ENCODE results near the gene NFATC3.

The NFATC3 gene

DNA sequence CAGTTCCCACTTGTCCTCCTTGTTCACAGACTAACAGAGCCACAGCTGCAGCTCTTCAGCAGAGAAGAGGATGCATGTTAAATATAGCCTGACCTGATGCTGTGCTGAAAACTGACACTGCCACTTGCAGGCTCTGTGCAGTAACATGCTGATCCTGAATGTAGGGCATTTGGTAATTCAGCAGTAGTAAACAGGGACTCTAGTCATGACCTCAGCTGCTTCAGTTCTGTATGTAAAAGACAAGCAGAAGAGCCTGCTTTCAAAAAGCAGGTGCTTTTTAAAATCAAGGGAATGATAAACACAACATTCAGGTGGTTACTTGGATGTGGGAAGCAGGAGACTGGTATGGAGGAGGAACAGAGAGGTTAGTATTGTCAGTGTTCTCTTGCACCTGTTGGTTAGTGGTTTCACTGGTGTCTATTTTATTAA, 116.9 kb downstream of the NFATC3 start:
- peak in 1 of 2 donors; percentile 18 for DNase-seq (ENCODE audit: low read depth in 2 of 2)
- no peak overlapping the region for H3K4me3 ChIP-seq (replicated peaks in 1 of 2; ENCODE audit: low read depth in 2 of 2, low read length in 2 of 2)
- TF ChIP-seq, protein P1, sequence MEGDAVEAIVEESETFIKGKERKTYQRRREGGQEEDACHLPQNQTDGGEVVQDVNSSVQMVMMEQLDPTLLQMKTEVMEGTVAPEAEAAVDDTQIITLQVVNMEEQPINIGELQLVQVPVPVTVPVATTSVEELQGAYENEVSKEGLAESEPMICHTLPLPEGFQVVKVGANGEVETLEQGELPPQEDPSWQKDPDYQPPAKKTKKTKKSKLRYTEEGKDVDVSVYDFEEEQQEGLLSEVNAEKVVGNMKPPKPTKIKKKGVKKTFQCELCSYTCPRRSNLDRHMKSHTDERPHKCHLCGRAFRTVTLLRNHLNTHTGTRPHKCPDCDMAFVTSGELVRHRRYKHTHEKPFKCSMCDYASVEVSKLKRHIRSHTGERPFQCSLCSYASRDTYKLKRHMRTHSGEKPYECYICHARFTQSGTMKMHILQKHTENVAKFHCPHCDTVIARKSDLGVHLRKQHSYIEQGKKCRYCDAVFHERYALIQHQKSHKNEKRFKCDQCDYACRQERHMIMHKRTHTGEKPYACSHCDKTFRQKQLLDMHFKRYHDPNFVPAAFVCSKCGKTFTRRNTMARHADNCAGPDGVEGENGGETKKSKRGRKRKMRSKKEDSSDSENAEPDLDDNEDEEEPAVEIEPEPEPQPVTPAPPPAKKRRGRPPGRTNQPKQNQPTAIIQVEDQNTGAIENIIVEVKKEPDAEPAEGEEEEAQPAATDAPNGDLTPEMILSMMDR (IDR thresholded peaks at IDR 0.05; ENCODE audit: low read depth, low read length), result no peak

DNA sequence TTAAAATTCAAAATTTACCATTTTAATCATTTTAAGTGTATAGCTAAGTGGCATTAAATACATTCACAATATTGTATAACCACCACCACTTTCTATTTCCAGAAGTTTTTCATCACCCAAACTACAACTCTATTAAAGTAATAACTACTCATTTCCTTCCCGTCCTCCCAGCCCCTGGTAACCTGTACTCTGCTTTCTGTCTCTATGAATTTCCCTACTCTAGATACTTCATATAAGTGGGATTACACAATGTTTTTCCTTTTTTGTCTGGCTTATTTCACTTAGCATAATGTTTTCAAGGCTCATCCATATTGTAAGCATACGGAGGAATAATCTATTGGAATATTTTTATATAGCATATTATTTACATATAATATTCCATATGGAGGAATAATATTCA, 121.1 kb downstream of the NFATC3 start:
- no peak overlapping the region for H3K4me3 ChIP-seq (replicated peaks in 1 of 2; ENCODE audit: low read depth in 2 of 2, low read length in 2 of 2)

DNA sequence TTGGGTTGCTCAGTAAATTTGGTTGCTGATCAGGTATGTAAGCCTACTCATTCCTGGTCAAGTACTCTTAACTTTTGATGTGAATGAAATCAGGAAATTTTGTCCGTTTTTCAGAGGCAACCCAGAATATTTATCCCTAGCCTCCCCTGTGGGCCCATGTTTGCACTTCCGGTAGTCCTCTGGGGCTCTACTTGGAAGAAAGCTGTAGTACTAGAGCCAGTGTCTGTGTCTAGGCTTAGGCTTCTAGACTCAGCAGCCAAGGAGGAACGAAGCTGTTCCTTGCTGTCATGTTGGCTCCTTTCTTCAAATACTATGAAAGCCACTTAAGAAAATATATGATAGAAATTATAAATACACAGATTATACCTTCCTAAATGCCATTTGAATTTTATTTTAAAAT, 129.6 kb downstream of the NFATC3 start:
- TF ChIP-seq, protein P1 (IDR thresholded peaks at IDR 0.05; ENCODE audit: low read depth, low read length), result no peak
- DNase-seq (ENCODE audit: low read depth in 2 of 2), result no peak
- no peak overlapping the region for H3K4me3 ChIP-seq (replicated peaks in 1 of 2; ENCODE audit: low read depth in 2 of 2, low read length in 2 of 2)

More for the DNA sequence above, 121.1 kb downstream of the NFATC3 start:
- no peak for DNase-seq (ENCODE audit: low read depth in 2 of 2)
- TF ChIP-seq, protein P1 (IDR thresholded peaks at IDR 0.05; ENCODE audit: low read depth, low read length), result no peak

DNA sequence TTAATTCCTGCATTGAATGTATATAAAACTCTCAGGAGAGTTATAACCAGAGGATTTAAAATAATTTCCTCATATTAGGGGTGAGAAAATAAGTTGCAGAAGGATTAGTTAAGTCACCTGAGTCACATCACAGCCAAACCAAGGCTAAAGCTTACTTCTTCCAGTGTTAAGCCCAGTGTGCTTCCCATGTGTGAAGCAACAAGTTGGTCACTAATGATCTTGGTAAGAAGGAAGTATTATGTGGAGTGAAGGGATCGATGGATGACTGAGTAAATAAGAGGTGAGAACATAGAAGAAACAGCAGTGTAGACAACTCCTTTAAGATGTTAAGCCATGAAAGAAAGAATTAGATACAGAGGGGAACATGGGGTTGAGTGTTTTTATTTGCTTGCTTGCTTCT, 130.1 kb downstream of the NFATC3 start:
- no peak for DNase-seq (ENCODE audit: low read depth in 2 of 2)
- TF ChIP-seq, protein P1 (IDR thresholded peaks at IDR 0.05; ENCODE audit: low read depth, low read length), result no peak
- no peak overlapping the region for H3K4me3 ChIP-seq (replicated peaks in 1 of 2; ENCODE audit: low read depth in 2 of 2, low read length in 2 of 2)

DNA sequence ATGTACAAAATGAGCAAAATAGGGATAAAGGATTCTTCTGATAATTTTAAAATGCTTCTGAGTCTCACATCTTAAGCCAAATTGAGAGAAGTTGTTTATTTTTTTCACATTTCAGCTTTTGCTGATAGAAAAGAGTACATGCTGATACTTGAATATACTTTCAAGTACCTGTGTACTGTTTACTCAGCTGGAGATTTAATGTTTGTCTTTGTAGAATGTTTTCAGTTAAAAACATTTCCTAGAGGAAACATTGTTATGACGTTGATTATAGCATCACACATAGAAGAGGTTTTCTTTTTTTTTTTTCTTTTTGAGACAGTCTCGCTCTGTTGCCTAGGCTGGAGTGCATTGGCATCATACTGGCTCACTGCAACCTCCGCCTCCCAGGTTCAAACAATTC, 131.1 kb downstream of the NFATC3 start:
- no peak overlapping the region for H3K4me3 ChIP-seq (replicated peaks in 1 of 2; ENCODE audit: low read depth in 2 of 2, low read length in 2 of 2)
- TF ChIP-seq, protein P1 (IDR thresholded peaks at IDR 0.05; ENCODE audit: low read depth, low read length), result no peak
- no peak for DNase-seq (ENCODE audit: low read depth in 2 of 2)

DNA sequence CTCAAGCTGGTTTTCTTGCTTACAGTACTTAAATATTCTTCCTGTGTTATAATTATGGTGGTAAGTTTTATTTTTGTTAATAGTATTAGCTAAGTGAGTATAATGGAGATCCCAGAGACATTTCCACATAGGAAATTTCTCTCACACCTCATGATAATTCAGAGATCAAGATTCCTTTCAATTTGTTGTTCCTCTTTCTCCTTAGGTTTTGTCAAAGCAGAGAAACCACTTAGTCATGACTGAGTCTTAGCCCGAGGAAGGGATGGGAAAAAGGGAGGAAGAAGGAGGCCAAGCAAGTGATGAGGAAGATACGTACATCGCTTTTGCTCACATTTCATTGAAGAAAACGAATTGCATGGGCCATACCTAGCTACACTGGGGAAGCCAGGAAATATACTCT, 132.3 kb downstream of the NFATC3 start:
- TF ChIP-seq, protein P1 (IDR thresholded peaks at IDR 0.05; ENCODE audit: low read depth, low read length), result no peak
- H3K4me3 ChIP-seq (replicated peaks in 1 of 2; ENCODE audit: low read depth in 2 of 2, low read length in 2 of 2), result no peak overlapping the region
- no peak for DNase-seq (ENCODE audit: low read depth in 2 of 2)

DNA sequence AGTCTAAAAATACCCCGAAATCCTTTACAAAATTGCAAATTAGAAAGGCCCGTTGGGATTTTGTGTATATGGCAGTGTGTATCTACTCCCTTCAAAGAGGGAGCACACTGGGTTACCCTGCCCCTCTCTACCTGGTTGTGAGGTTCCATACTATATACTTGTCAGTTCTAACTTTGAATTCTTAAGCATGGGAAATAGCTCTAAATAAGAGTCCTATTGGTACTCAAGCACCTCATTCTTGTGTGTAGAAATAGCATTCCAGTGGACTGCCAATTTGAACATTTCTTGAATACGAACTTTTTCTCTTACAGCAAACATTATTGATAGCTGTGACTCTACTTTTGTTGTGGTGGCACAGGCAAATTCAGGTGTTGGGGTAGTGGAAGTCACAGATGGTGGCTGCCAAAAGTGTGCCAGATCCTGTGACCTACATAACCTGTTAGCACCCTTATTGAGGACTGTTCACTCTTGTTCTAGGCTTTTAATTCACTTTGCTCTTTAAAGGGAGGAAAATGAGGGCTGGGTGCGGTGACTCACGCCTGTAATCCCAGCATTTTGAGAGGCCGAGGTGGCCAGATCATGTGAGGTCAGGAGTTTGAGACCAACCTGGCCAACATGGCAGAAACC, 134.7 kb downstream of the NFATC3 start:
- DNase-seq (ENCODE audit: low read depth in 2 of 2), result no peak
- no peak overlapping the region for H3K4me3 ChIP-seq (replicated peaks in 1 of 2; ENCODE audit: low read depth in 2 of 2, low read length in 2 of 2)
- TF ChIP-seq, protein P1 (IDR thresholded peaks at IDR 0.05; ENCODE audit: low read depth, low read length), result no peak
